Measurements from ENCODE around the gene NLRP3. TPM values are rescaled to one million over a fixed set of nuclear protein-coding genes. Genes with fewer than 3 reads are reported as not detected.
"Not testable (repeated sequence)": the region's sequence is repeated elsewhere in the genome, so short reads cannot be mapped to it uniquely, and the experiment has no call there.

The NLRP3 gene
- total and polyA plus RNA-seq, 2 donors from 2014 or later = 4.0 TPM; not detected in 1

DNA sequence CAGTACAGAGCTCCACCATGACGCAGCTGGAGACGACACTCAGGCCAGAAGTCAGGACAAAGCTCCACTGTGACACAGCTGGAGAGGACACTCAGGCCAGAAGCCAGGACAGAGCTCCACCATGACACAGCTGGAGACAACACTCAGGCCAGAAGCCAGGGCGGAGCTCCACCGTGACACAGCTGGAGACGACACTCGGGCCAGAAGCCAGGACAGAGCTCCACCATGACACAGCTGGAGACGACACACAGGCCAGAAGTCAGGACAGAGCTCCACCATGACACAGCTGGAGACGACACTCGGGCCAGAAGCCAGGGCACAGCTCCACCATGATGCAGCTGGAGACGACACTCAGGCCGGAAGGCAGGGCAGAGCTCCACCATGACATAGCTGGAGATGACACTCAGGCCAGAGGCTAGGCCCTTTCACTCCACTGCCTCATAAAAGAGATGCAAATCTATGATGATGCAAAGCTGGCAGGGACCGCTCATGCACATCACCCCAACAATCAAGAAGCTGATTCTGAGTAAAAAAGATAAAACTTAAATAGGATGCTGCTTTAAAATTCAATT is 55.6 kb downstream of the NLRP3 start:
- H3K27ac ChIP-seq (ENCODE audit: low read depth in 2 of 2, low read length in 2 of 2) = no peak overlapping the region
- H3K9me3 ChIP-seq (ENCODE audit: control insufficient read depth in 2 of 3, insufficient read depth in 1 of 3, low read length in 3 of 3) = peaks cover 0 to 4% (median 0%) of the 10 kb centered on the region in 3 donors
- FAIRE-seq = no peak
- H3K27me3 ChIP-seq (ENCODE audit: control insufficient read depth, insufficient read depth, low read length) = no peaks in the 10 kb centered on the region
- no peak overlapping the region for H3K9ac ChIP-seq (ENCODE audit: low read length in 3 of 3)
- intact Hi-C loops (cut with DNase I) = no loop called here
- no peaks in the 10 kb centered on the region for H3K4me1 ChIP-seq (ENCODE audit: control insufficient read depth in 2 of 3, insufficient read depth in 2 of 3, low read depth in 1 of 3, low read length in 3 of 3)
- no peak for DNase-seq
- no peak overlapping the region for H3K4me3 ChIP-seq (ENCODE audit: low read length in 3 of 3)
- TF ChIP-seq, protein P1, sequence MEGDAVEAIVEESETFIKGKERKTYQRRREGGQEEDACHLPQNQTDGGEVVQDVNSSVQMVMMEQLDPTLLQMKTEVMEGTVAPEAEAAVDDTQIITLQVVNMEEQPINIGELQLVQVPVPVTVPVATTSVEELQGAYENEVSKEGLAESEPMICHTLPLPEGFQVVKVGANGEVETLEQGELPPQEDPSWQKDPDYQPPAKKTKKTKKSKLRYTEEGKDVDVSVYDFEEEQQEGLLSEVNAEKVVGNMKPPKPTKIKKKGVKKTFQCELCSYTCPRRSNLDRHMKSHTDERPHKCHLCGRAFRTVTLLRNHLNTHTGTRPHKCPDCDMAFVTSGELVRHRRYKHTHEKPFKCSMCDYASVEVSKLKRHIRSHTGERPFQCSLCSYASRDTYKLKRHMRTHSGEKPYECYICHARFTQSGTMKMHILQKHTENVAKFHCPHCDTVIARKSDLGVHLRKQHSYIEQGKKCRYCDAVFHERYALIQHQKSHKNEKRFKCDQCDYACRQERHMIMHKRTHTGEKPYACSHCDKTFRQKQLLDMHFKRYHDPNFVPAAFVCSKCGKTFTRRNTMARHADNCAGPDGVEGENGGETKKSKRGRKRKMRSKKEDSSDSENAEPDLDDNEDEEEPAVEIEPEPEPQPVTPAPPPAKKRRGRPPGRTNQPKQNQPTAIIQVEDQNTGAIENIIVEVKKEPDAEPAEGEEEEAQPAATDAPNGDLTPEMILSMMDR (IDR thresholded peaks at IDR 0.05; ENCODE audit: borderline replicate concordance, extremely low read depth, insufficient read depth) = no peak
- H3K36me3 ChIP-seq (ENCODE audit: control insufficient read depth in 2 of 3, insufficient read depth in 3 of 3, low read length in 3 of 3) = no peaks in the 10 kb centered on the region

DNA sequence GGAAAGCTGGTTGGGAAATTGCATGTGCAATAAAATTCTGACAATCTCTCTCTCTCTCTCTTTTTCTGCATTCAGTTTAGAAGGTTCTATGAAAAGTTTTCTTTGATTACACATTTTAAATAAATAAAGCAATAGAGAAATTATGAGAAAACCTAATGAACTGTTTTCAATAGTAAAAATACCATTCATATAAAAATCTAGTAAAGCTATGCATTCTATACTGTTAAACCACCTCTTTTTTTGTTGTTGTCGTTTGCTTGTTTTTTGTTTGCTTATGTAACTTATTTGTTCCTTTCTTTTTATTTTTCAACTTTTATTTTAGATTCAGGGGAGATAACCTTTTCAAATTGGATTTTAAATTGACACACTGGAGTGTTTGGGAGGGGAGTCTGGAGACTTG is 56.1 kb downstream of the NLRP3 start:
- Histone ChIP-seq H3K9ac (ENCODE audit: low read length in 3 of 3) (no peak overlapping the region), H3K27me3 (ENCODE audit: control insufficient read depth, insufficient read depth, low read length) (no peaks in the 10 kb centered on the region), H3K4me1 (ENCODE audit: control insufficient read depth in 2 of 3, insufficient read depth in 2 of 3, low read depth in 1 of 3, low read length in 3 of 3) (no peaks in the 10 kb centered on the region), H3K4me3 (ENCODE audit: low read length in 3 of 3) (no peak overlapping the region), H3K27ac (ENCODE audit: low read depth in 2 of 2, low read length in 2 of 2) (no peak overlapping the region), H3K9me3 (ENCODE audit: control insufficient read depth in 2 of 3, insufficient read depth in 1 of 3, low read length in 3 of 3) (peaks cover 0 to 4% (median 0%) of the 10 kb centered on the region in 3 donors), H3K36me3 (ENCODE audit: control insufficient read depth in 2 of 3, insufficient read depth in 3 of 3, low read length in 3 of 3) (no peaks in the 10 kb centered on the region)
- DNase-seq = no peak
- intact Hi-C loops (cut with DNase I) = no loop called here
- TF ChIP-seq, protein P1 (IDR thresholded peaks at IDR 0.05; ENCODE audit: borderline replicate concordance, extremely low read depth, insufficient read depth) = no peak
- FAIRE-seq = no peak

DNA sequence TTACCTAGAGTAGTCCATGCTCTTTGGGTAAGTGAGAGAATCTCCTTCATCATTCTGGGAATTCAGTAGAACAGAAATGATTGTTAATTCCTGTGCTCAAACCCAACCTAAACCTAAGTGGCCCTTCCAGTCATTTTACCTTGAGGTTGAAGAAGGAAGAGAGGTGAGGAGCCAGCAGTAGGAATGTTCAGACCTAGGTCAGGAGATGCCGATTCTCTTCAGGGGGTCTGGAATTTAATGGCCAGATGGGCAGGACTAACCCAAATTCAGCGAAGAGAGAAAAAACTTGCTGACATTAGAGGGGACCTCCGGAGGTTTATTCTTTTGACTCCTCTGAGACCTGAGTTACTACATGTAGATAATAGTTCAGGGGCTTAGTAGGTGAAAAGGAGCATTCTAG is 58.4 kb downstream of the NLRP3 start:
- FAIRE-seq (no peak), DNase-seq (no peak)
- no peak overlapping the region for H3K9ac ChIP-seq (ENCODE audit: low read length in 3 of 3)
- no peaks in the 10 kb centered on the region for H3K4me1 ChIP-seq (ENCODE audit: control insufficient read depth in 2 of 3, insufficient read depth in 2 of 3, low read depth in 1 of 3, low read length in 3 of 3)
- TF ChIP-seq, protein P1 (IDR thresholded peaks at IDR 0.05; ENCODE audit: borderline replicate concordance, extremely low read depth, insufficient read depth) = no peak
- no peak overlapping the region for H3K4me3 ChIP-seq (ENCODE audit: low read length in 3 of 3)
- H3K27me3 ChIP-seq (ENCODE audit: control insufficient read depth, insufficient read depth, low read length) = no peaks in the 10 kb centered on the region
- peaks cover 0 to 4% (median 0%) of the 10 kb centered on the region in 3 donors for H3K9me3 ChIP-seq (ENCODE audit: control insufficient read depth in 2 of 3, insufficient read depth in 1 of 3, low read length in 3 of 3)
- H3K36me3 ChIP-seq (ENCODE audit: control insufficient read depth in 2 of 3, insufficient read depth in 3 of 3, low read length in 3 of 3) = no peaks in the 10 kb centered on the region
- intact Hi-C loops (cut with DNase I) = no loop called here
- no peak overlapping the region for H3K27ac ChIP-seq (ENCODE audit: low read depth in 2 of 2, low read length in 2 of 2)

DNA sequence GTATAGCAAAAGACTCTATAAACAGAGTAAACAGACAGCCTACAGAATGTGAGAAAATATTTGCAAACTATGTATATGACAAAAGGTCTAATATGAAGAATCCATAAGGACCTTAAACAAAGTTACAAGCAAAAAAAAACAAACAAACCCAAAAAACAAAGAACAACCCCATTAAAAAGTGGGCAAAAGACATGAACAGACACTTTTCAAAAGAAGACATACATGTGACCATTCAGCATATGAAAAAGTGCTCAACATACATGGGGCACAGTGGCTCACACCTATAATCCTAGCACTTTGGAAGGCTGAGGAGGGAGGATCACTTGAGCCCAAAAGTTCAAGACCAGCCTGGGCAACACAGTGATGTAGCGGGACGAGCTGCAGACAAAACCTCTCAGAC is 59.8 kb downstream of the NLRP3 start:
- H3K4me1 ChIP-seq (ENCODE audit: control insufficient read depth in 2 of 3, insufficient read depth in 2 of 3, low read depth in 1 of 3, low read length in 3 of 3) = no peaks in the 10 kb centered on the region
- no peak overlapping the region for H3K9ac ChIP-seq (ENCODE audit: low read length in 3 of 3)
- TF ChIP-seq, protein P1 (IDR thresholded peaks at IDR 0.05; ENCODE audit: borderline replicate concordance, extremely low read depth, insufficient read depth) = no peak
- H3K36me3 ChIP-seq (ENCODE audit: control insufficient read depth in 2 of 3, insufficient read depth in 3 of 3, low read length in 3 of 3) = no peaks in the 10 kb centered on the region
- no peak for FAIRE-seq
- peaks cover 0 to 4% (median 0%) of the 10 kb centered on the region in 3 donors for H3K9me3 ChIP-seq (ENCODE audit: control insufficient read depth in 2 of 3, insufficient read depth in 1 of 3, low read length in 3 of 3)
- no peak for DNase-seq
- H3K27me3 ChIP-seq (ENCODE audit: control insufficient read depth, insufficient read depth, low read length) = no peaks in the 10 kb centered on the region
- intact Hi-C loops (cut with DNase I) = no loop called here
- no peak overlapping the region for H3K27ac ChIP-seq (ENCODE audit: low read depth in 2 of 2, low read length in 2 of 2)
- H3K4me3 ChIP-seq (ENCODE audit: low read length in 3 of 3) = no peak overlapping the region

DNA sequence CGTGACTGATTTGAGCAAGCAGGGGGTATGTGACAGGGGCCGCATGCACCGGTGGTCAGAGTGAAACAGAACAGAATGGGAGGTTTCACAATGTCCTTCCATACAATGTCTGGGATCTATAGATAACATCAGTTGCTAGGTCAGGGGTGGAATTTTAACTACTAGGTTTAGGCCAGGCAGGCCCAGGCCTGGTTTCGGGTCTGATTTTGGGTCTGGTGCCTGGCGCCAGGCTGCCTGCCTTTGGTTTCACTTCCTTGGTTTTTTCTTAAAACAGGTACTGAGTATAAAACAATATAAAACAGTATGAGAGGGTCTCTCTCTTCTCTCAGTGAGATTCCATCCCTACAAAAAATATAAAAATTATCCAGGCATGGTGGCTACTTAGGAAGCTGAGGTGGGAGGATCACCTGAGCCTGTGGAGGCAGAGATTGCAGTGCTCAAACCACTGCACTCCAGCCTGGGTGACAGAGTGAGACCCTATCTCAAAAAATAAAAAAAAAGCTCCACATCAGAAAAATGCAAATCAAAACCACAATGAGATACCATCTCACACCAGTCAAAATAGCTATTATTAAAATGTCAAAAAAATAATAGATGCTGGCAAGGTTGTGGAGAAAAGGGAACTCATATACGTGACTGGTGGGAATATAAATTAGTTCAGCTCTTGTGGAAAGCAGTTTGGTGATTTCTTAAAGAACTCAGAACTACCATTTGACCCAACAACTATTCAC is 60.5 kb downstream of the NLRP3 start:
- H3K9ac ChIP-seq (ENCODE audit: low read length in 3 of 3); H3K4me3 ChIP-seq (ENCODE audit: low read length in 3 of 3); H3K36me3 ChIP-seq (ENCODE audit: control insufficient read depth in 2 of 3, insufficient read depth in 3 of 3, low read length in 3 of 3); H3K27ac ChIP-seq (ENCODE audit: low read depth in 2 of 2, low read length in 2 of 2); H3K9me3 ChIP-seq (ENCODE audit: control insufficient read depth in 2 of 3, insufficient read depth in 1 of 3, low read length in 3 of 3); intact Hi-C loops (cut with DNase I); FAIRE-seq; H3K27me3 ChIP-seq (ENCODE audit: control insufficient read depth, insufficient read depth, low read length); DNase-seq; H3K4me1 ChIP-seq (ENCODE audit: control insufficient read depth in 2 of 3, insufficient read depth in 2 of 3, low read depth in 1 of 3, low read length in 3 of 3): not testable (repeated sequence)
